GM21367 (cell line): ENCODE results near the gene BEND4.
"Not testable (repeated sequence)": the region's sequence is repeated elsewhere in the genome, so short reads cannot be mapped to it uniquely, and the experiment has no call there.

Experiments used
- ATAC-seq: cut with Tn5 transposase; IDR thresholded peaks from one replicate; pipeline ENCODE4 v1.9.1; 2021; ENCODE audit not compliant: unreplicated experiment

The BEND4 gene

DNA sequence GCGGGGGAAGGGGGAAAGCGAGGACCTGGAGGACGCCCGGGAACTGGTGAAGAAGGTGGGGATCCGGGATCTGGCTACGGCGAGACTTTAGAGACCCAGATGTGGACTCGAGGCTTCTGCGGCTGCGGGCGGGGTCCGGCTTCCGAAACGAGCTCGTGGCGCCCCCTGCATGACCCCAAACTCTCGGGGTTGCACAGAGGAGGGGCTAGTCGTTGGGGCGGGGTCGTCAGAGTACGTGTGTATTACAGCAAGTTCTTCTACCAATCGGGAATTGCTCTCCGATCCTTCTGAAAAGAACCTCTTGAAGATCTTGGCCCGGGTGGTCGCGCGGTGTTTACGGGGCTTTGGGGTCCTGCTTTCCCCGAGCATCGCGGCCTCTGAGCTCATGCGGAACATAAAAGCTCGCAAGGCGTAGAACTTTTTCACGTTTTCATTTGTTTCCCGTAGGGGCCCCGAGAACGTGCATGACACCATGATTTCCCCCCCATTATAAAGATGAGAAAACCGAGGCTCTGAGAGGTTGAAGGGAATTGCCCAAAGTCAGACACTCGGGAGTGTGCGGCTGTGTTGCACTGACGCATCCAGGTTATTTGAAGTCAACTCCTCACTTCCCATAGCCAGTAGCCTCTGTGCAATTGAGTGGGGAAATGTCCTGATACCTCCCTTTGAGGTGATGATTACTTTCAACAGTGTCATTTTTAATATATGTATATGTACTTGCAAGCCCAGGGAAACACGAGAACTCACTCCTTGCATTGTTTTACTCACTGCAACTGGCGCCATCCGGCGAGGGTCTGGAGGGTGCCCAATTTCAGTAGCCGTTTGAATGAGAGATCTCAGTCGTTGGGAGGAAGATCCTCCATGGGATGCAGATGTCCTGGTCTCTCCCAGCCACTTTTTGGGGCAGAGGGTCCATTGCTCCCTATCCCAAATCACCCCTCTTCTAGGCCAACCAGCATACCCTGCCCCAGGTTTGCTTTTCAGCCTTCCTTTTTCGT, at the start of gene BEND4:
TSS of gene BEND4 (minus strand) at position 149 of the 998 bp plus-strand sequence. CDS start 512 bp downstream, outside the sequence.
- no peak for ATAC-seq

DNA sequence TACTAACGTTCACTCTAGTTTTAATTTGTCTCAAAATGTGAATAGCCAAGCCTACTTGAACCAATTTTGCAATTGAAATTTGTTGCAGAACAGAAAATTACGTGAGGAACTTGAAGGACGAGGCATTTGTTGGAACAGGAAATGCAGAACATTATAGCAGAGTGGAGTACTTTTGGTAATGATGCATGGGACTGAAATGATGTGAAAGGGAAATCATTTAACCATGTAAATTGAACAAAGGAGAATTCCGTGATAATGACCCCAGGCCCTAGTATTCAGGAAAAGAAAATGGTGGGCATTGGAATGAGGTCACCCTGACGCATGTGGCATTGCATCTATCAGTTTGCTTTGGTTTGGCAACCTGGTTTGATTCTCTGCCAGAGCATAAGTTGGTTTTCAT, 44.9 kb upstream of the BEND4 start:
- no peak for ATAC-seq

DNA sequence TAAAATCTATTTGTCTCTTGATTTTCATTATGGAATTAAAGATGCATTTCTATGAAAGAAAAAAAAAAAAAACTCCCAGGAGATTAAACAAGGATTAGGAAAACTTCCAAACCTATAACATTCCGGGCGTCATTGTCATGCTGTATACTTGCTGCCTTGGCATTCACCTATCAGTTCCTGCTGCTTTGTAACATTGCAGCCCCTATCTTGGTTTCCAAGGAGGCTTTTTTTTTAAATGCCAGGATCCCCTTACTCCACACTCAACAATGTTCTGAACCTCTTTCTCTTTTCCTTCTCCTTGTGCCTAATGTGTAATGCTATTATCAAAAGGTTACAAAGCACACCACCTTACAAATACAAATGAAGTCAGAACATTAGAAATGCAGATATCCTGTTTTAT, 20.5 kb upstream of the BEND4 start:
- ATAC-seq = no peak

DNA sequence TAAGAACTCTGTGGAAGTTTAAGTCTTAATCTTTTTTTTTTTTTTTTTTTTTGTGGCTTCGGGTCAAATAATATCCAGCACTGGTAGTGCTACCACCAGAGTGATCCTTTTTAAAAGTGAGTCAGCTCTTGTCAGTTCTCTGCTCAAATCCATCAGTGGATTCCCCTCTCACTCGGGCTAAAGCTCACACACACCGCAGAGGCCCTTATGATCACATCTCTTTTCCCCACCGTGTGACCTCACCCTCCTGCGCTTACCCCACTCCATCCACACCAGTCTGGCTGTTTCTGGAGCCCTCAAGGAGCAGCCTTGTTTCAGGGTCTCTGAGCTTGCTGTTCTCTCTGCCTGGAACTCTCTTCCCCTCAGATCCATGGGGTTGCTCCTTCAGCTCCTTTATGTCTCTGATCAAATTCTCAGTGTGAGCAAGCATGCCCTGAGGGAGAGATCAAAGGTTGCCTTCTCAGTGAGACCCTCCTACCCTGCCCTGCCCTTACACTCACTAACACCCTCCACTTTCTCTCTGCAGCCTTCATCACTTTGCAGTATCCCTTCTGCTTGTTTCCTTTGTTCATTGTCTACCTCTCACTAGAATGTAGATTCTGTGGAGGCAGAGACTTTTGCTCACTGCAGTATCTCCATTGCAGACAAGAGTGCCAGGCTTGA, 19.8 kb upstream of the BEND4 start:
- ATAC-seq = no peak

DNA sequence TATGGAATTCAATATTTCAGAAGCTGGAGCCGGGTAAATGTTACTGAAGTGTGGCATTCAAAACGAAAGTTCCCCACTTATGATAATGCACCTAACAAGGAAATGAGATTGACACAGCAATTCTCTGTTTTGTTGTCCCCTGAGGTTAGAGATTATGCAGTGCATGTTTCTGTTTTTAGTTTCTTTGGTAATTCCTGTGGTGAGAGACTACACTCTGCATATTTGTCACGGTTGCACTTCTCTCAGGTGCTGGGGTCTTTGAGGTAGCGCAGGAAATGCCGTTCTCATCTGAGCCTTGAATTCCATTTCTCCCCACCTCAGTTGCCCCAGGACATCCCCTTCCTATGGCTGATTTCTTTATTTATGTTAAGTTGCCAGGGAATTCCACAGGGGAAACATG, 15.3 kb upstream of the BEND4 start:
- ATAC-seq = peak; percentile 100

DNA sequence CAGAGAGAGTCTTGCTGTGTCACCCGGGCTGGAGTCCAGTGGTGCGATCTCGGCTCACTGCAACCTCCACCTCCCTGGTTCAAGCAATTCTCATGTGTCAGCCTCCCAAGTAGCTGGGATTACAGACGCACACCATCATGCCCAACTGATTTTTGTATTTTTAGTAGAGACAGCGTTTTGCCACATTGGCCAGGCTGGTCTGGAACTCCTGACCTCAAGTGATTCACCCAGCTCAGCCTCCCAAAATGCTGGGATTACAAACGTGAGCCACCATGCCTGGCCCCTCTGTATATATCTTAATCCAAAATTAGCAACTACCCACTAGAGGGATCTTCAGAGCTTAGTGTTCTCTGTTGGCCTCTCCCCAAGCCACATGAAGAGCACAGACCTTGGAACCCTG, 13.7 kb upstream of the BEND4 start:
- ATAC-seq = not testable (repeated sequence)

DNA sequence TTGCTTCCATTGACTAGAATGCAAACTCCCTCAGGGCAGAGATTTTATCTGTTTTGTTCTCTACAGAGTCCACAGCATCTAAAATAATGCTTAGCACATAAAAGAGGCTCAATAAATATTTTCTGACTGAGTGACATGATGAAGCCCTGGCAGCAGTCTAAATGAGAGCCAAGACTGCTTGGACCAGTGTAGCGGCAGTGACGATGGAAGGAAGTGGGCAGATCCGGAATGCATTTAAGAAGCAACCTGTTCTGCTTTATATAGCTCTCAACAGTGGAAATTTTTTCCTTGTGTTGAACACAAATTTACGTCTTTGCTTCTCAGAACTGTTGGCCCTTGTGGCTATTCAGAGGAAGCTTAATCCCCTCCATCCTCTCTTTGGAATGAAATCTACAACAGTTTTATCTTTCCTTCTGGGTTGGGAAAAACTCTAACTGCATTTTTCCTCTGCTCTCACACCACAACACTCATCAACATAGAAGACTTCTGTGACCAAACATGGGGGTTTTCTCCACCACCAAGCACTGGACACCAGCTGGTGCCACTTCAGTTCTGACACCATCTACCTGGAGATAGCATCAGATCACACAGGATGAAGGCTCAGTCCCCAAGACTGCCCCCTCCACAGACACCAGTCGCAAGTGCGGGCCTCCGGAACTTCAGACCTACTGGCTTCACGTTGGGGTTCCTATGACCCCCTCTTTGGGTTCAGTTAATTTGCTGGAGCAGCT, 7.0 kb upstream of the BEND4 start:
- ATAC-seq = no peak

DNA sequence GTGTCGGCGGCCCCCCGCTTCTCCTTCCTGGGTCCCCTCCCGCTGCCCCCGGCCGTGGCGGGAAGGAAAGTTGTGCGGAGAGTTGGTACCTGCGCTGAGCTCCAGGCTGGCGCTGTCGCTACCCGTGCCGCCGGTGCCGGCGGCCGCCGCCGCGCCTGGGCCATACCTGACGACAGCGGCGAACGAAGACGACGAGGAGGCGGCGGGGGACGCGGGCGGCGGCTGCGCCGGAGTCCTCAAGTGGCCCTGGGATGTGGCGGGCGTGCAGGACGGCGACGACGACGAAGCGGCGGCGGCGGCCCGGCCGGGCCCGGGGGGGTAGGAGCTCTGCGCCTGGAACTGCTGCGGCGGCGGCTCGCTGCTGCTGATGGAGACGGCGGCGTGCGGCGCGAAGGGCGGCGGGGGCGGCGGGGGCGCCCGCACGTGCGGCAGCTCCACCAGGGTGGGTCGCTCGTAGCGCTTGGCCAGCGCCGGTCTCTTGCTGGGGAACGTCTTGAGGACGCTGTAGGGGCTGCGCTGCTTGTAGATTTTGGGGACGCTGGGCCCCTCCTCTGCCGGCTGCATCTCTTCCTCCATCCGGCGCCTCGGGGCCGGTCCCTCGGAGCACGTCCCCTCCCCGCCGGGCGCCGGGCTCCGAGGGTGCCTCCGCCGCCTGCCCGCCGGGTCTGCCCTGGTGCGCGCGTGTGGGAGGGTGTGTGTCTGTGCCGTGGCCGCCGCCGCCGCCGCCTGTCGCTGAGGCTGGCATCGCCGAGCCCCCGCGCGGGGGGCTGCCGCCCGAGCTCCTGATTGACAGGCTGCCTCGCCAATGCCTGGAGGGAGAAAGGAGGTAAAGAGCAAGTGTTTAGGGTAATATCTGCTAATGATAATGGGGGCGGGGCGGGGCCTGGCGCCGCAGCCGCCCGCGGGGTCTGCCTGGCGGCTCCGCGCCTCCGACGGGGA, 618 bp downstream of the BEND4 start:
- ATAC-seq = peak; percentile 50

DNA sequence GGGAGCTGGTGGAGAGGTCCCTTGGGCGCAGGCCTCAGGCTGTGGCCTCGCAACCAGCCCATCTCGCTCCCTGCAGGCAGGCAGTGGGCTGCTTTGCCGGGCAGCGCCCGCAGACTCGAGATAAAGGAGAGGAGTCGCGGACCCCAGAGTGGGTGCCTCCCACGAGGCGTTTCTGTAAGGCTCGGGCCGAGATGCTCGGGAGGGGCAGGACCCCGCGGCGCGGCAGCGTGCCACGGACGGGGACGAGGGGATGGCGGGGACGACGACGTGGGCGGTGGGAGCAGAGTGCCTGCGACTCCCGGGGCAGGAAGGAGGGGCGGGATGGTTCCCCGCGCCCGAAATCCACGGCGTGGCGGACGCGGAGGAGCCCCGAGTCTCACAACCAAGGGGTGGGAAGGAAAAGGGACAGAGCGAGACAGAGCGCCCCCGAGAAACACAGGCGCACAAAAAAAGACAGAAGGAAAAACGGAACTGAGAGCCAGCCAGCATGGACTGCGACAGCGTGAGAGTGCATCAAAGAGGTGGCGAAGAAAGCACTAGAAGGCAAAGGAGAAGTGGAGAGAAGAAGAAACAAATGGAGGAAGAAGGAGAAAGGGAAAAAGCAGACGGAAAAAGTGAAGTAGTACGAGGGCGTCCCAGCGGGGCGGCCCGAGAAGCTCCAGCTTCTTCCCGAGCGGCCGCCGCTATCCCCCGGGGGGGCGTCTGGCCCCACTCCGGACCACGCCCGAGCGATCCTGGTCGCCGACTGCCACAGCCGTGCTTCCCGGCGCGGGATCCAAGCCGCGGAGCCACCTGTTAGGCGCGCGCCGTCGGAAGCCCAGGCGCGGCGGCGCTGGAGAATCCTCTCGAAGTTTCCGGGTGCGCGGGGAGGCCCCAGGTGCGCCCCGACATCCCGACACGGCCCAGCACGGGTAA, 1.5 kb downstream of the BEND4 start:
- ATAC-seq = peak; percentile 26

DNA sequence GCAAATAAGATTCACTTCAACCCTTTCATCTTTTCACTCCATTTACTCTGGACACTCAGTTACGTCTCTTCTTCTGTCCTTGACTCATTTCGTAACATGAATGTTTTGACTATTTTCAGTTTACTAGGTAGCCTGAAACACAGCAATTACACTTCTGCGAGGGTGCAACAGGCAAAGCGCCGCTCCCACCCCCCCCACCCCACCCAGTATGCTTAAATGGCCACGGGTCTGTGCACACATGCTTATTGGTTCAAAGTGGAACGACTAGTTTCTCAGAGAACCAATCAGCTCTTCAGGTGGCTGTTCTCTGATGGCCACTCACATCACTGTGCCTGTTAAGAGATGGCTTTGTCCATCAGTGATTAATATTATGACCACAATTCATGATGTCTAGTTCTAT, 3.5 kb downstream of the BEND4 start:
- no peak for ATAC-seq

DNA sequence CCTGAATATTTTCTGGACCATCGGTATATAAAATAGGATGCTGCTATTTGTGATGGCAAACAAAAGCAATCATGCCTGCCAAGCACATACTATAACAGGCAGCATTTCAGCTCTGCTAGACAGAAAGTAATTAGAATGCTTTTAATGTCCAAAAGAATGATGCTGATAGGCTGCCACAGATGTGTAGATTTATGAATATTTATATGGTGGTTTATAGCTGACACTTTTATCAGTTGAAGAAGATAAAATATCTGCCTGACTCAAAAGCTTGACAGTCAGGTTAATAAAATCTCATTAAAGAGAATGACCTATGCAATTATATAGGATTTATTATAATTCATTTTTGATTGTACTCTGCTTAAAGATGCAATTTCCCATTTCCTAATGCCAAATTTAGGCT, 4.0 kb downstream of the BEND4 start:
- ATAC-seq = no peak

DNA sequence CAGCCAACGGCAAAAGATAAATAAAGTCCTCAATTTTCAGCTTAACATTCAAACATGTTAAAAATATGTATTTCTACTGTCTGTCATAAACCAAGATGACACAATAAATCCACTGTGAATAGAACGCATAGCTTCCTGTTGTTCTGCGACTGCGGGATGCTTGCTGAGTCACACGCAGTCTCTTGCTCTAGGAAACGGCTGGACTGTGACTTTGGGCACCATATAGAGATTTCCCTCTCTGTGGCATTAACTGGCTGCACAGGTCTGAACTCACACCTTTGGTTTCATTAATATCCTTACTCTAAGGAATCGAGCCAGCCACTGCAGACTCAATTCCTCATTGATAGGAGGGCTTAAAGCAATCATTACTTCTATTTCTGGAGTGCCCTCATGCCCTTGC, 8.4 kb downstream of the BEND4 start:
- ATAC-seq = no peak

DNA sequence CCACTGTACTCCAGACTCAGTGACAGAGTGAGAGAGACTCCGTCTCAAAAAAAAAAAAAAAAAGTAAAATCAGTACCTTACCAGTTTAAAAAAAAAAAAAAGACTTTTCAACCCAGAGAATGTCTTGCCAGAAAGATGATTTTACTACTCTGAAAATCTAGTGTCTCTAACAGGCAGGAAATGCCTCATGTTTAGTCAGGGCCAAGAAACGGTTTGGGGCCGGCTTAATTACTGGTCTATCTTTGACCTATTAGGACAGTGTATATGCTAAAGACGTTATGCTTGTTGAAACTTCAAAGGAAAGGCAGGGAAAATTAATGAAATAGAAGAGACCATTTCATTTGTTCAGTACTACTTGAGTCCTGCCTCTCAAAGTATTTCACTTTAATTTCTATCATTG, 9.9 kb downstream of the BEND4 start:
- ATAC-seq = no peak

DNA sequence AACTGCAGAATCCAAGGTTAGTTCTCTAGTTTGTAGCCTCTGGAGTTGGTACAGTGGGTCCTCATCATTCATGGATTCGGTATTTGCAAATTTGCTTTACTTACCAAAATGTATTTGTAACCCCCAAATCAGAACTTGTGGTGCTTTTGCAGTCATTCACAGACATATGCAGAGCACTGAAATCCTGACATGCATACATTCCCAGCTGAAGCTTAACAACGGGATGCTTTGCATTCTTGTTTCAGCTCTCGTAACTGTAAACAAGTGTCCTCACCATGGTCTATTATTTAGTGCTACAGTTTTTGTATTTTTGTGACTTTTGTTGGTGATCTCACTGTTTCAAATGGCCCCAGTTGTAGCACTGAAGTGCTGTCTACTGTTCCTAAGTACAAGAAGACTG, 16.1 kb downstream of the BEND4 start:
- ATAC-seq = no peak

DNA sequence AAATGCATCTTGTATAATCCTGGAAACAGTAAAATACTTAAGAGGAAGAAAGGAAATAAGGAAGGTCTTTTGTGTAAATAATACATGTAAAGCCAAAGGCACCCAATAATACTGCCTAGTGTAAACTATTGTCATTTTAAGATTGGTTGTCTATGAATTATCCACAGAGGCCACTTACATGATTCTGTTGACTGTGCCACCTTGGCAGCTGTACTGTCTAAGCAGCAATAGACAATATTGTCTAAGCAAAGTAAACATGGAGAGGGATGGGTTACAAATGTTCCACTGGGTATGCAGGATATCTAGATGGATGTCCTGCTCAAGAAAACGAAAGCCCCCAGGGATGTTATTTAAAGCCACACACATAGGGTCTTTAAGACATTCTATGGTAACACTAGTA, 19.4 kb downstream of the BEND4 start:
- ATAC-seq = no peak

DNA sequence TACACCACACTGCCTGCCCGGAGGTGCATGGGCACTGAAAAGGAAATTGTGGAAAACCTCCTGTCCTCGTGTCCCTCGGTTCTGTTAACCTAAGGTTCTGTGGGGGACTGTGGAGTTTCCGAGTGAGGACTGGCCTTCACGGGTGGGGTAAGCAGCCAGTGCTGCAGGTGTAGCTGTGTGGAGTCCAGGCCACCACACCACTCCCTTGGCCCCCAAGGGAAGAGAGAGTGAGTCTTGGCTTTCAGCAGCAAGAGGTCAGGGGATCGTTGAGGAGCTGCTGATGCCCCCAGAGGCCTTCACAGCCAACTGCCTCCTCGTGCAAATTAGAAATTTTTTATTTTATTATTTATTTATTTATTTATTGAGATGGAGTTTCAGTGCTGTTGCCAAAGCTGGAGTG, 20.4 kb downstream of the BEND4 start:
- no peak for ATAC-seq

DNA sequence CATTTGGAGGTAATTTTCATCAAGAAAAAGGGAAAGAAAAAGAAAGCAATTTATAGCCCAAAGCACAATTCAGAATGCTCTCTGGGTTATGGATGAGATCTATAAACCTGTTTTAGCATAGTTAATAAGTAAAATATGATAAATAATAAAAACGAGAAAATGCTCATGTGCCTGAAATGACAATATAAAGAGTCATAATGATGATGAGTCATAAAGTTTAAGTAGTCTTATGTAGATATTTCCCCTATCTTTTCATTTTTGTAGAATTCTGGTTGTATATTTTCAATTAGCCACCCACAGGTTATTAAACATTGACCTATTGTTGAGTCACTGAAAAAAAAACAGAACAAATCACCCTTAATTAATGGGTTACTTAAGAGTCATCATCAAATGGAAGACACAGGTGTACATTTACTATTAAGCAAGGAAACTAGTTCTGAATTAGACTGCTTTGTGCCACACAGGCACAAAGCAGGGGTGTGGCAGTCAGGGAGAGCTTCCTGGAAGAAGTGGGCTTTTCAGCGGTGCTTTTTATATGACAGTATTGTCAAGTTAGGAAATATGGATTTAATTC, 29.3 kb downstream of the BEND4 start:
- ATAC-seq = no peak

DNA sequence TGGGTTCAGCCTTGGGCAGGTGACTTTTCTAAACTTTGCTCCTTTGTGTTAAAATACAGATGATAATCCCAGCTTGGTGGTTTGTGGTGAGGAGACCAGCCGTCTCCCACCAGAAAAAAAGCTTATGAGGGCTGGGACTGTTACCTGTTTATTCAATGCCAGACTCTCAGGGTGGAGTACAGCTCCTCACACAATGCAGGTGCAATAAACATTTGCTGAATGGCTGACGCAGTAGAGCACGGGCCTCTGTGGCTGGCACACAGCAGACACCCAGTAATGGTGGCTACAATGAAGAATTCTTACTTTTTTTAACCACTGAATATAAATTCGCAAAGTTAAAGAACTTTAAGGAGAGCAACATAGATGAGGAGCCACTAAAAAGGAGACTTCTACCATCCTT, 30.2 kb downstream of the BEND4 start:
- ATAC-seq = no peak

DNA sequence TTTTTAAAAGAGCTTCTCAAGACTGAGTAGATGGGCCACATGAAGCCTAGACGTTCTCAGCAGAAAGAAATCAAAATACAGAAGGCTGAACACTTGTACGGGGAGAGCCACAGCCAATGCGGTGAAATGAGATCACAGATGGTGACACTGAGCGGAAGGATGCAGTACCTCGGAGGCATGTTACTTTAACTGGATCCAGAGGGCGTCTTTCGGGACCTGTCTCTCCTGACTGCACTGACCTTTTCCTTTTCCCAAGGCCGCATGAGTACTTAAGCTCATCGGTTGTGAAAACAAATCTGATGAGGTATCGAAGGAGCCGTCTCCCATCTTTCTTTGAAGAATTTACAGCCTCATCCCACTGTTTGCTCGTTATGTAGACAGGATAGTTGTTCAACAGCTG, 32.6 kb downstream of the BEND4 start:
- no peak for ATAC-seq
